GM04503 (cell line): Measurements from ENCODE around the gene TNFSF11.
A peak's percentile ranks its signal among the peaks of the same experiment; 100 is the strongest.
"Not testable (repeated sequence)": the region's sequence is repeated elsewhere in the genome, so short reads cannot be mapped to it uniquely, and the experiment has no call there.

Source experiments
- DNase-seq: peaks from one replicate; pipeline ENCODE4 v3.0.0-alpha.2; 2012; ENCODE audit warnings: low read depth

The TNFSF11 gene

DNA sequence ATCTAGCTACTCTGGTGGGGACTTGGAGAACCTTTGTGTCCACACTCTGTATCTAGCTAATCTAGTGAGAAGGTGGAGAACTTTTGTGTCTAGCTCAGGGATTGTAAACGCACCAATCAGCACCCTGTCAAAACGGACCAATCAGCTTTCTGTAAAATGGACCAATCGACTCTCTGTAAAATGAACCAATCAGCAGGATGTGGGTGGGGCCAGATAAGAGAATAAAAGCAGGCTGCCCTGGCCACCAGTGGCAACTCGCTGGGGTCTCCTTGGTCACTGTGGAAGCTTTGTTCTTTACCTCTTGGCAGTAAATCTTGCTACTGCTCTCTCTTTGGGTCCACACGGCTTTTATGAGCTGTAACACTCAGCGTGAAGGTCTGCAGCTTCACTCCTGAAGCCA lies 13.6 kb upstream of the TNFSF11 start:
- DNase-seq, result not testable (repeated sequence)

DNA sequence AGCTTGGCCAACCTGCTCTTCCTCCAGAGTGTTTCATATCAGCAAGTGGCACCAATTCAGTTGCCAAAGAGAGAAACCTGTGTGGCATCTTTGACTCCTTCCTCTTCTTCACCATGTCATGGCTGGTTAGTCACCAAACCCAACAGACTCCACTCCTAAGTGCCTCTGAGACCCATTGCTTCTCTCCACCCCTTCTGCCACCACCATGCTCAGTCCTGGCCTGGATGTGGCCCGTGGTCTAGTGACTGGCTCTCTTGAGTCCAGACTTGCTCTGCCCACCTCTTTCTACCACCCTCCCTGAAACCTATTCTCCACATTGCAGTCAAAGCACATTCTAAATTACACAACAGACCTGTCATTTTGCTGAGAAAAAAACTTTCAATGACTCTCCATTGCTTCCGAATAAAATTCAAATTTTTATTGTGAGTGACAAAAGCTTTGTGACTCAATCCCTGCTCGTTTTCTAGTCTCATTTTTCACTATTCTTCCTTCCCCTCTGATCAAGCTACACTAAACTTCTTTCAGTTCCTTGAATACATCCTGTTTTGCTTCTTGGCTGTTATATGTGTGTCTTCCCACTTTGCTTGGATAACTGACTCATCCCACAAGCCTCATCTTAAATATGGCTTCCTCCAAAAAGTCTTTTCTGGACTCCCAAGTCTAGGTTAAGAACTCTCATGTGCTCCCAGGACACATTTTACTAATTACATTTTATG lies 12.0 kb upstream of the TNFSF11 start:
- DNase-seq, result no peak

DNA sequence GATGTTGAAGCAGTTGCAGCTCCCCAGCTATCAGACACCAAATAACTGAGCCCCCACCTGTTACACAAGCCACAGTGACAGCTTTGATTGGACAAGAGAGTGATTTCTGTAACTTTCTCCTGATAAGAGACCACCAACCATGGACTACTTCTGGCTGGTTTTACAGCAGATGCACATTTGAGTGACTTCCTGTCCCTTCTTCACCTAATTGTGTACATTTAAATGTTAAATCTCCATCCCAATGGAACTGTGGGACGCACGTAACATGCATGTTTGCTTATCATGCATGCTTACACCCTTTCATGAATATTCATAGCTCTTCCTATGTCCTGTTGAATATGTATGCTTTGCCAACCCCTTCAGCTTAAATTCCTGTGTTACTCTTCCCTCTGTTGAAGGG lies 6.0 kb upstream of the TNFSF11 start:
- no peak for DNase-seq

DNA sequence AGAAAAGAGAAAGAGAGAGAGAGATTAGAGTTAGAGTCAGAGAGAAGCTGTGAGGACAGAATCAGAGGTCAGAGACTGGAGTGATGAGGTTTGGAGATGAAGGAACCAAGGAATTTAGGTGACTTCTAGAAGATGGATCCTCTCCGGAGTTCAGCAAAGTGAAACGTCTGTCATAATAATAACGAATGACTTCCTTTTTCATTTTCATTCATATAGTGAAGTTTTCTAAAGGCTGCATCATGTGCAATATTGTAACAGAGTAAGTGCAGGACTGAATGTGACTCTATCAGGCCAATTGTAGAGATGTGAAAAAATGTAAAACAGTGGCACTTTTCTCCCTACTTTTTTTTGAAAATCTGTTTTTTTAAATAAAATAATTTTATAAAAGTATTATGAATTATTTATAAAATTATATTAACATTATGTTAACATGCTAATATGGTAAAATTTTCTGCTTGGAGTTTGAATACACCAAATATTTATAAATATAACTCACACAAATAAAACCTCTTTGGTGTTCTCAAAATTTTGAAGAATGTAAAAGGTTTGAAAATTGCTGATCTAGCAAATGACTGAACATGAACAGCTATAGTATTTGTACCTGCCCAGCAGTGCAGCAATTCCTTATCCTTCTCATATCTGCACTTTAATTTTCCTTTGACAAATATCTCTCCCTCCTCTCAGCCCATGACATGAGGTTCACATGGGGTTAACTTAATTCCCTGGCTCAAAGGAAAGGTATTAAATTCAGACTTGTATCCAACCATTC lies 4.2 kb upstream of the TNFSF11 start:
- DNase-seq, result no peak

DNA sequence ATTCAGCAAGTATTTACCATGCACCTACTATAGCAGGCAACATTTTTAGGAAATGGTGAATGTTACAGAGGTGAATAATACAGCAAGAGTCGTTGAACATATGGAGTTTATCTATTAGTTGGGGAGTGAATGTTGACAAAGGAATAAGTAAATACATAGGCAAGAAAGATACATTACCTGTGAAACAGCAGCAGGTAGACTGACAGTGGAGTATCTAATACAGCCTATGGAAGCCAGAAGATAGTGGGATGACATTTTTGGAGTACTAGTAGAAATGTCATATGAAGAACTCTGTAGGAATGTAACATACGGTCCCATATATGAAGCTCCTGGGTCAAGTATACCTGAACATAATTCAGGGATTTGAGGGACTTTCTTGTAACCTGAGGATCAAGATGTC lies 2.1 kb upstream of the TNFSF11 start:
- no peak for DNase-seq

DNA sequence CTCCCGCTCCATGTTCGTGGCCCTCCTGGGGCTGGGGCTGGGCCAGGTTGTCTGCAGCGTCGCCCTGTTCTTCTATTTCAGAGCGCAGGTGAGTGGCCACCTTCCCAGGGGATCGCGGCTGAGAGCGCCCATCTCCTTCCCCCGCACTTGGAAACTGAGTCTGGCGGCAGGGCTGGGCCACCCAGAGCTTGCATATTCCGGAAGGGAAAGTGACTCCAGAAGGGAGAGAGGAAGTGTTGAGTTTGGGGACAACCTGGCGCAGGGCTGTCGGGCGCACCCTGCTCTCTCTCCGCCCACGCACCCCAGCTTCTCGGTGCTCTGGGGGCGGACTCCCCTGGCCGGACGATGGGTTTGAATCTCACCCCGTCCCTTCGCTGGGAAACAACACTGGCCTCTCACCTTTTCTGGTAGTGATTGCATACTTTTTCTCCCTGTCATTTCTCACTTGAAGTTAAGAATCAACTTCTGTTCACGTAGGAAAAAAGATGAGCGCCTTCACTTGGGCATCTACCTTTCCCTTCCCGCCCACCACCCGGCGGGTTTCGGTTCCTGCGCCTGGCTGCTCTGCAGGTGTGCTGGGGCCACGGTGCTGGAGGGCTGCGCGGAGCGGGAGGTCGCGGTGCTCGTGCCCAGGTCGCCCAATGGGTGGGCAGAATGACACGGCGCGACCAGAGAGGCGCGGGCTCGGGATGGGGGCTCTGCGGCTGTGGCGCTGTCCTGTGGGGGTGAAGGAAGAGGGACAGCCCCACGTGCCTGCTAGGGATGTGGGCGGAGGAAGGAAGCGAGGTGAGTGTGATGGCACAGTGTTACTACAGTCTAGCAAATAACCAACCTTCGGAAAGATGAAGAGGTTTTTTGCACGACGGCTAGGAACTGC lies 721 bp downstream of the TNFSF11 start:
- no peak for DNase-seq

DNA sequence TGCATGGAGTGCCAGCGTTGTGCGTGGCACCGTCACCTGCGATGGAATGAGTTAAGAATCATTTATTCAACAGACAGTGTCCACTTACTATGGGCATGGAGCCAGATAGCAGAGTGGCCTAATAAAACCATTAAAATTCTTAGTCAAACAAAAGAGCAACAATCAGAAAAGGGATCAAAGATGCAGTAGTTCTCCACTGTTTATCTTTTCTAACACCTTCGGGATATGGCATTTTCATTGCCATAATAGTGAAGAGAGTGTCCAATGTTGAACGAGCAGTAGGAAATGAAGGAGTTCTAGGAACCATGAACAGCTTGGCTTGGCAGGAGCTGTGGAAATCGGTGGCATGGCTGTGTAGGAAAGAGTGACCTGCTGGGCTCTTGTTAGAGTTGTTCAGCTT lies 2.0 kb downstream of the TNFSF11 start:
- no peak for DNase-seq

DNA sequence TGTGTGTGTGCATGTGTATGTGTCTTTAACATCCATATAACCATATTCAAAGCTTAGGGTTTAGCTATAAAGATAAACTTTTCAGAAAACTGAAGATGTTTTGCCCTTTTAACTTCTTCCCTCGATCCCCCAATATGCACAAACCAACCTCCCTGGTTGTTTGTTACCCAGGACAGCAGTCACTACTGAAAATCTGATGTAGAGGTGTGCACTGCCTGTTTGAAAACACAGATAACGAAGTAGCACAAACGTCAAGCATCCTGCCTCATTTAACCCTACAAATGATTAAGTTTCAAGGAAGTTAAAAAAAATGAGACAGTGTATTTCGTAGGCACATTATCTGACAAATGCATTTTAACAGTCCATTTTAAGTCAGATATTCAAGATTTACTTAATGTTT lies 3.6 kb downstream of the TNFSF11 start:
- DNase-seq, result no peak

DNA sequence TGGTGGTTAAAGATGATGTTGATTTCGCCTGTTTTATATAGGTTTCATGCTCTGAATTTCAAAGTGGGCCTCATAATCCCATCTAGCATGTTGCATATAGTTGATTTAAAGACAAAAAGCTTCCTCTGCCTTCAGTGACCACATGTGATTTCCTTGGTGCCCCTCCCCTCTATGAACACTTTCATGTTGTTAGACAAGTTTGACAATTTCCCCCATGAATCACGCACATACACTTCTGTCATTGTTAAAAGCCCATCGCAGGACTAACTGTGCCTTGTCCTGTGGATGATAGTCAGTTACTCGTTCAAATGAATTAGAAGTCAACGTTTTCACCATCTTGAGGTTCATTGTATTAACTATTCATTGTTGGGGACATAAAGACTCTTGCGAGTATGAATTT lies 6.7 kb downstream of the TNFSF11 start:
- no peak for DNase-seq

DNA sequence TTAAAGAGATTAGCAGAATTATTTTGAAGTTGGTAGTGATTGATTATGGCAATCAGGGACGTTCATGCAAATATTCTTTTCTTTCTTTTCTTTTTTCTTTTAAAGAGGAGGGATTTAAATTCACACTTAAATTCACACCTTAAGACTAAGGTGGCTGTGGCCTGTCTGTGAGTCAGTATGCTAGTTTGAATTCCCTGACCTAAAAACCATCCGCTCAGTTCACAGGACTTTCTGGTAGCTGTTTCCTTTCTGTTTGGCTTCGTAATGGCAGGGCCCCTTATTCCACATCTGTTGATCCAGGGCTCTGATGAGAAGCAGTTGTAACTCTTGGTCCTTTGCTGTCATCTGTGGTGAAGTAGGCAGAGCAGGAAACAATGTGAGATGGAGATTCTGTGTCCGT lies 7.5 kb downstream of the TNFSF11 start:
- DNase-seq, result no peak

DNA sequence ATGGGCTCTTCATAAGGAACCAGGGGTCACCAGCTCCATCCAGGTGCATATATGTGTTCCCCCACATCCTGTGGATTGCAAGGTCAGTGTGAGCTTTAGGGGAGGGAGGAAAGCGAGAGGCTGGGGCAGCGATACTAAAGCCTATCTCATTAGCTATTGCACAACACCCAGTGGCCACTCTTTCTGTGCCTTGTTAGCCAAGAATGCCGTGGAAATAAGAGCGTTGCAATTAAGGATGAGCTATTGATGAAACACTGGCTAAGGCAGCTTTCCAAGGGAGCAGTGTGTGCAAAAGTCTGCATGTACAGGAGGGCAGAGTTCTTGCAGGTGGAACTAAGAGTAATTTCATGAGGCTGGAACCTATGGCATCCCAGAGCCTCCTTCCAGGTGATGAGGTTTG lies 17.6 kb downstream of the TNFSF11 start:
- no peak for DNase-seq

DNA sequence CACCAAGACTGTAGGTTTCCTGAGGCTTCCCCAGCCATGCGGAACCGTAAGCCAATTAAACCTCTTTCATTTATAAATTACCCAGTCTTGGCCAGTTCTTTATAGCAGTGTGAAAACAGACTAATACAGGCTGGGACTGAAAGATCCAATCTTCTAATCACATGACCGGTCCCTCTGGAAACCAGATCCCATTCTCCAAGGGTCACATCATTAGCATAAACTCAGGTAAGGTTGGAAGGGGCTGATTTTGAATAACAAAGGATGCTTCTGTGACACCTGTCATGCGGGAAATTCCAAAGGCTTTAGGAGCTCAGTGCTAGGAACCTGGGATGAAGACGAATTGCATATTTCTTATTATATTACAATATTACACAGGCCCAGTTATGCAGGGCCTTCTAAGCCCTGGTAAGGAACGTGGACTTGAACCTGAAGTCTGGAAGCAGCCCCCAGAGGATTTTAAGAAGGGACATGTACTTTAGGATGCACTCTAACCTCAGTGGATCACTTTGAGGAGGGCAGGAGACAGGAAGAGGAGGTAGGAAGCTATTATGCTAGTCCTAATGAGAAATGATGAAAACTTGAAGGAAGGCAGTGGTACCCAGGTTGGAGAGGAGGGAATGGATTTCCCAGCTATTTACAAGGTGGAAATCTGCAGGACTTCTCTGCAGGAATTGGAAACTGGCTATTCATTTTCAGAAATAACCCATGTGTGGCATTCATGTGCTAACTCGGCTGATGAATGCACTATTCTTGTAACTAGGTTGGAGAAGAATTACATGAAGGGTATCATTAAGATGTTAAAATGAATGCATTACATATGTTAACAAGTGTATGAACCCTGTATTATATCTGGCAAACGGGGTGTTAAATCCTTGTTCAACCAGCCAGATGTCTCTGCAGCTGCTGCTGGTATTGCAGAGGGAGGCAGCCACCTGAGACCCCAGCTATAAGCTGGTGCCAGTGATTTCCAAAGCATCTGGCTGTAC lies 19.3 kb downstream of the TNFSF11 start:
- DNase-seq, result no peak

DNA sequence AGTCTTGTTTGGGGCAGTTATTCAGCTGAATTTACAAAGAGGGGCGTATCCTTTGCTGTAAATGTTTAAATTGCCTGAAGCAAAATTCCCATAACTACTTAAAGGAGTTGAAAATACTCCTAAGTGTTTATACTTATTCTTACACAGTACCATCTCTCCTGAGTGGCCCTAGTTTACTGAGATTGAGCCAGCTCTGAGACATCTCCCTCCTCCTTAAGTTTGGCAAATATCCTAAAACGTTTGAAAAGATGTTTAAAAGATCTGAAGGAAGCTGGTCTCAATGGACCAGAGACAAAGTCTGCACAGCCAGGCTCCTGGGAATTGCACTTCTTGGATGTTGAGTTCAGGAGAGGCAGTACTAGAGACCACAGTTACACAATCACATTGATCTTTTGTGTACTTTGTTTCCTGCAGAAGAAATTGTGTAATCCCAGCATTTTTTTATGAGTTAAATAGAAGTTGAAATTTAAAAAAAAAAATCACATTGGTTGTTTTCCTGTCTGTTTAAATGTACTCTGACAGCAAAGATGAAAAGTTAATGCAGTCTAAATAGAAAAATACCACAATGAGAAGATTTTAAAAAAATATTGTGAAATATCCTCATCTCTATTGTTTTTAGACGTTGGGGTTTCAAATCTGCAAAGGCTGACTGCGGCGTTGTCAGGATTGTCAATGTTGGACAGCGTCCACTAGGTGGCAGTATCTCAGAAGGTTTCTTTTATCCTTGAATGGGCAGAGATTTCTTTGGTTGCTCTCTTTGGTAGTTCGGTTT lies 20.7 kb downstream of the TNFSF11 start:
- DNase-seq, result peak; percentile 20

DNA sequence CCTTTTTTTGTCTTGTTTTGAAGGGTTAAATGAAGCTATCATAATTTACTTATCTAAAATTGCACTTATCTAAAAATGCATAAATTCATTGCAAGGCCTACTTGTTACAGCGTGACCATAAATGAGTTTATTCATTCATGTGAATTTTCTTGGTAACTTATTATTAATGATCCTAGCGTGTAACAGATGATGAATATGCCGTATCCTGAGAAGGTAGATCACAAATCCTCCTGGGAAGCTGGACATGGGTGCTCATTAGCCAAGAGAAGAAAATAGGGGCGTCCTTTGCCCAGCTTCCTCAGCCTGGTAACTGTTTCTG lies 21.3 kb downstream of the TNFSF11 start:
- DNase-seq, result no peak

DNA sequence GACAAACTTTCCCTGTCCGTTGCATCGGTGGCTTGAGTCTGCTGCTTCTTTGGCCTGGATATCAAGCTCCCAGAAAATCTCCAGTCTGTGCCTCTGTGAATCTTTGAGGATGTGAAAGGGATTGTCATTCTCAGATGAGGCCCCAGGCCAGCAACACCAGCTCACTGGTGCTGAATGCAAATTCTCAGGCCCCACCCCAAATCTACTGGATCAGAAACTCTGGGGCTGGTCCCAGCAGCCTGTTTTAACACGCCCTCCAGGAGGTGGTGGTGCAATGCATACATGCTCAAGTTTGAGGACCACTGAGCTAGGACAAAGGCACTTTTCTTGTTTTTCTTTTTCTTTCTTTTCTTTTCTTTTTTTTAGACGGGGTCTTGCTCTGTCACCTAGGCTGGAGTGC lies 23.6 kb downstream of the TNFSF11 start:
- DNase-seq, result no peak

DNA sequence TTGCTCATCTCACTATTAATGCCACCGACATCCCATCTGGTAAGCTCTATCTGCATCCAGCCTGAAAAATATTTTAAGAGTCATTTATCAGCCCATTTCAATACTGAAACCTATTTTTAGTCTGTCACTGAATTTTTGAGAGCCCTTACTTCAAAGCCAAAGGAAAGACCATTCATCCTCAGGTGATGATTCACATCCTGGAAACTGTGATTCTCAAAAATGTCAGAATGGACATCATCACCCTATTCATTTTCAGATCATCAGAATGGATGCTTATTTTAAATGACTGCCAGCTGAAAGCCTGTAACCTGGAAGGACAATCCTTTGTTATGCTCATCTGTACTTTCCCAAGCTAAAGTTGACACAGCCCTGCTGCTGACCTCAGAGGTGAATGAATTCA lies 27.0 kb downstream of the TNFSF11 start:
- DNase-seq, result no peak

DNA sequence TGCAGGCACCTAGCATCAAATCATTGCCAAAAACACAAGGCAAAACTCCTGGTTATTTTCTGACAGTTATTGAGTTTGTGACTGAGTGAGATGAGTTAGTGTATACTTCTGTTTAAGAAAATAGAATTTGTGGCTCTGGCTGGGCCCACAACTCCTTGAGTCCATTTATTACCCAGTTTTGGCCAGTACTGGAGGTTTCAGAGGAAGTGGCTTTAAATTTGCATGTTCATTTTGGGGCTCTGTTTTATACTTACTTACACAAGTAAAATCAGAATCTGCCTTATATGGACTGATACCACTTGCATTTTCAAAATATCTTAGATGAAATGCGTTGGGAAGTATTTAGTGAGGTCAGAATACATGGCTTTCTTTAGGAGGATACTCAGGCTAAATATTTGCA lies 29.0 kb downstream of the TNFSF11 start:
- no peak for DNase-seq

DNA sequence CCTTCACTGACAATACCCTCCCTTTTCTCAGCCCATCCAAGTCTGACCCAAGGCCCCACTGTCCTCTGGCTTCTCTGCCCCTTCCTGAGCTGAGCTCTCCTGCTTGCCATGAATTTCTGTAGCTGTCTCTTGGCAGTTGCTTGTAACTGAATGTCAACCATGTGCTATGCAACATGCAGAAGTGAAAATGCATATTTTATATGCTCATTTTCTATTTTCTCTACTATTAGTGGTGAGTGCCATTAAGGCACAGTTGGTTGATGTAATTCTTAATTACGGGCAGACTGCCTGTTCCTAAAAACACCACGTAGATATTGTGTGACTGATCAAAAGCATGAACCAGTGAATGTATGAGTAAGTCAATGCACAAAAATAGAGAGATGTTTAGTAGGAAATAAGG lies 29.6 kb downstream of the TNFSF11 start:
- DNase-seq, result no peak

DNA sequence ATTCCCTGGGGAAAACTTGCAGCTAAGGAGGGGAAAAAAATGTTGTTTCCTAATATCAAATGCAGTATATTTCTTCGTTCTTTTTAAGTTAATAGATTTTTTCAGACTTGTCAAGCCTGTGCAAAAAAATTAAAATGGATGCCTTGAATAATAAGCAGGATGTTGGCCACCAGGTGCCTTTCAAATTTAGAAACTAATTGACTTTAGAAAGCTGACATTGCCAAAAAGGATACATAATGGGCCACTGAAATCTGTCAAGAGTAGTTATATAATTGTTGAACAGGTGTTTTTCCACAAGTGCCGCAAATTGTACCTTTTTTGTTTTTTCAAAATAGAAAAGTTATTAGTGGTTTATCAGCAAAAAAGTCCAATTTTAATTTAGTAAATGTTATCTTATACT lies 33.6 kb downstream of the TNFSF11 start:
- DNase-seq, result no peak

DNA sequence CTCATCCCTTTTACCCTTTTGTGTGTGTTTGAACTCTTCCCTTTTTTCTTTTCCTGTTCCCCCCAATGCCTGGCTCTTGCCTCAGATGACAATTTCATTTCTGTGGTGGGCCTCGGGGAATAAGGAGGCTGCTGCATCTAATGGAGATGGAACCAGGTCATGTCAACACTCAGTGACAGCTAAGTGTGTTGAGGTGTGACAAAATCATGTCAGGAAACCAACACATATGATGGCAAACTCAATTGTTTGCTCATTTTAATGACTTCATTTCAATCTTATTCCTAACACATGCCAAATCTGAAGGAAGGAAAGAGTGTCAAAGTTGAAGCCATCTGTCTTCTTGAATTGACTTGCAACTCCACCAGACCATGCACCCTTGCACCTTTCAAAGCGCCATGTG lies 36.7 kb downstream of the TNFSF11 start:
- no peak for DNase-seq
